ENCODE data around the gene BEAN1. TPM values are rescaled to one million over a fixed set of nuclear protein-coding genes. Genes with fewer than 3 reads are reported as not detected.

BEAN1 gene
- total RNA-seq, 4 donors from 2014 or later = not detected

- Histone ChIP-seq H3K27me3 (no peaks in the 10 kb centered on the region), H3K27ac (peak overlapping the region in 1 of 4 donors; percentile 26), H3K4me1 (peaks cover 0 to 5% (median 0%) of the 10 kb centered on the region in 4 donors), H3K36me3 (no peaks in the 10 kb centered on the region), H3K4me3 (no peak overlapping the region), H3K9me3 (no peaks in the 10 kb centered on the region)
- peak in 2 of 3 donors; percentile 12 to 44 for DNase-seq
- TF ChIP-seq POLR2A (IDR thresholded peaks at IDR 0.05) = no peak
- TF ChIP-seq, protein P1, sequence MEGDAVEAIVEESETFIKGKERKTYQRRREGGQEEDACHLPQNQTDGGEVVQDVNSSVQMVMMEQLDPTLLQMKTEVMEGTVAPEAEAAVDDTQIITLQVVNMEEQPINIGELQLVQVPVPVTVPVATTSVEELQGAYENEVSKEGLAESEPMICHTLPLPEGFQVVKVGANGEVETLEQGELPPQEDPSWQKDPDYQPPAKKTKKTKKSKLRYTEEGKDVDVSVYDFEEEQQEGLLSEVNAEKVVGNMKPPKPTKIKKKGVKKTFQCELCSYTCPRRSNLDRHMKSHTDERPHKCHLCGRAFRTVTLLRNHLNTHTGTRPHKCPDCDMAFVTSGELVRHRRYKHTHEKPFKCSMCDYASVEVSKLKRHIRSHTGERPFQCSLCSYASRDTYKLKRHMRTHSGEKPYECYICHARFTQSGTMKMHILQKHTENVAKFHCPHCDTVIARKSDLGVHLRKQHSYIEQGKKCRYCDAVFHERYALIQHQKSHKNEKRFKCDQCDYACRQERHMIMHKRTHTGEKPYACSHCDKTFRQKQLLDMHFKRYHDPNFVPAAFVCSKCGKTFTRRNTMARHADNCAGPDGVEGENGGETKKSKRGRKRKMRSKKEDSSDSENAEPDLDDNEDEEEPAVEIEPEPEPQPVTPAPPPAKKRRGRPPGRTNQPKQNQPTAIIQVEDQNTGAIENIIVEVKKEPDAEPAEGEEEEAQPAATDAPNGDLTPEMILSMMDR (IDR thresholded peaks at IDR 0.05) = no peak
Observed at GRCh38 chr16:66486773-66487579, 59.9 kb downstream of the BEAN1 start.

GRCh38 chr16:66487580-66488275 lies 60.6 kb downstream of the BEAN1 start:
- H3K27ac ChIP-seq = peak overlapping the region in 1 of 4 donors; percentile 26
- H3K27me3 ChIP-seq = no peaks in the 10 kb centered on the region
- H3K9me3 ChIP-seq = no peaks in the 10 kb centered on the region
- DNase-seq = peak; percentile 6 to 40 (median 16)
- TF ChIP-seq, protein P1 (IDR thresholded peaks at IDR 0.05) = no peak
- no peak for TF ChIP-seq POLR2A (IDR thresholded peaks at IDR 0.05)
- H3K36me3 ChIP-seq = no peaks in the 10 kb centered on the region
- H3K4me3 ChIP-seq = no peak overlapping the region
- H3K4me1 ChIP-seq = peaks cover 0 to 5% (median 0%) of the 10 kb centered on the region in 4 donors

DNA sequence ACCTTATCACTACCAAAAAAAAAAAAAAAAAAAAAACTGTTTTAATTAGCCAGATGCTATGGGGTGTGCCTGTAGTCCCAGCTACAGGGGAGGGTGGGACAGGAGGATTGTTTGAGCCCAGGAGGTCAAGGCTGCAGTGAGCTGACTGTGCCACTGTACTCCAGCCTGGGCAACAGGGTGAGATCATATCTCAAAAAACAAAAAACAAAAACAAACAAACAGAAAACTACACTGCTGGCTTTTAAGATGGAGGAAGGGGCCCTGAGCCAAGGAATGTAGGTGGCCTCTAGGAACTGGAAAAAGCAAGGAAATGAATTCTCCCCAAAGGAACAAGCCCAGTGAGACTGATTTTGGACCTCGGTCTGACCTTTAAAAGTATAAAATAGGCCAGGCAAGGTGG lies 61.4 kb downstream of the BEAN1 start:
- H3K27me3 ChIP-seq = no peaks in the 10 kb centered on the region
- peak in 2 of 3 donors; percentile 3 to 6 for DNase-seq

DNA sequence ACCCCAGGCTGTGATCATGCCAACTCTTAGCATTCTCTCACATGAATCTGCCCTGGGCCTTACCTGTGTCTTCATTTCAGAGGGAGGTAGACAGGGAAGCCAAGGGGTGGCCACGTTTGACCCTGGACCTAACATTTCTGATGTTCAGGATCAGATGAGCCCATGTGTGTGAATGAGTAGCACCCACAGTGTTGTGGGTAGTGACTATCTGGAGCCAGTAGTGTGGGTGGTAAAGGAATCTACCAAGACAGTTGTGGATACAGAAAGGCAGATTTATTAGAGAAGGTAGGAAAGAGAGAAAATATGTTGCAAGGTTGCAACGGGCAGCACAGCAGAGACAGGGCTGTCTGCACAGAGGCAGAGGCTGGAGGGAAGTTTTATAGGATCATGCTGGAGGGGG lies 62.3 kb downstream of the BEAN1 start:
- H3K36me3 ChIP-seq = no peaks in the 10 kb centered on the region
- H3K4me3 ChIP-seq = no peak overlapping the region
- H3K27ac ChIP-seq = no peak overlapping the region
- no peaks in the 10 kb centered on the region for H3K27me3 ChIP-seq
- DNase-seq = peak; percentile 1 to 27 (median 7)
- TF ChIP-seq, protein P1 (IDR thresholded peaks at IDR 0.05) = no peak
- peaks cover 0 to 5% (median 0%) of the 10 kb centered on the region in 4 donors for H3K4me1 ChIP-seq
- no peaks in the 10 kb centered on the region for H3K9me3 ChIP-seq

More for the DNA sequence above, 61.4 kb downstream of the BEAN1 start:
- no peaks in the 10 kb centered on the region for H3K36me3 ChIP-seq
- H3K4me3 ChIP-seq = no peak overlapping the region
- H3K4me1 ChIP-seq = peaks cover 0 to 5% (median 0%) of the 10 kb centered on the region in 4 donors
- H3K9me3 ChIP-seq = no peaks in the 10 kb centered on the region
- no peak overlapping the region for H3K27ac ChIP-seq
- TF ChIP-seq, protein P1 (IDR thresholded peaks at IDR 0.05) = no peak
- TF ChIP-seq POLR2A (IDR thresholded peaks at IDR 0.05) = no peak

DNA sequence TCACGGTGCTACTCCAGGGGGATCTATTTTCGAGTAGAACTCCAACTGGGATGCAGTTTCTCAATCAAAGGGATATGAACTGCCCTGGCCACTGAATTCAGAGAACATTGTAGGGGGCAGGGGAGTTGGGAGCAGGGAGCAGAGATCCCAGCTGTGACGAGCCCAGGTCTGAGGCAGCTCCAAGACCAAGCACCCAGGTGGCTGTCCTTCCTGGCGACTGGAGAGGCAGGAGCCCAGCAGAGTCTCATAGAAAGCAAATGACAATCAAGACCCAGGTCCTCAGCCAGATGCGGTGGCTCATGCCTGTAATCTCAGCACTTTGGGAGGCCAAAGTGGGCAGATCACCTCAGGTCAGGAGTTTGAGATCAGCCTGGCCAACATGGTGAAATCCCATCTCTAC lies 62.7 kb downstream of the BEAN1 start:
- H3K27ac ChIP-seq = no peak overlapping the region
- H3K9me3 ChIP-seq = no peaks in the 10 kb centered on the region
- no peak overlapping the region for H3K4me3 ChIP-seq
- H3K4me1 ChIP-seq = peaks cover 0 to 5% (median 0%) of the 10 kb centered on the region in 4 donors
- no peaks in the 10 kb centered on the region for H3K36me3 ChIP-seq
- no peaks in the 10 kb centered on the region for H3K27me3 ChIP-seq
- TF ChIP-seq POLR2A (IDR thresholded peaks at IDR 0.05) = no peak
- TF ChIP-seq, protein P1 (IDR thresholded peaks at IDR 0.05) = no peak
- peak; percentile 12 to 38 (median 34) for DNase-seq

Data from Peyer's patch (tissue), 4 donors.